Posterior vena cava (tissue), 2 donors: Measurements from ENCODE around the gene KLHL29. TPM values are rescaled to one million over a fixed set of nuclear protein-coding genes. Genes with fewer than 3 reads are reported as not detected.
A peak's percentile ranks its signal among the peaks of the same experiment; 100 is the strongest.

Experiments
- DNase-seq: peaks from one replicate; pipeline ENCODE4 v3.0.0-alpha.2; 2020; ENCODE audit warnings: low spot score
- intact Hi-C, 2 donors: fragments of 100-400 bp; cut with DNase I; formaldehyde crosslinking; loops; one replicate each; pipeline versions ENCODE4 v1.14.1 to v1.14.2; 2022 to 2023
- total RNA-seq, 2 donors: library from RNA; stranded (reverse); fragmentation: NEBNext Ultra II Directional; extraction: Animal tissue kit (Norgen Biotek cat#: 25700); gene quantifications; one replicate each; pipeline ENCODE4 v1.2.1, GENCODE V29; 2021
- donor health status: DM: yes; HTN: yes; CAD: no.
- donor health status: DM: yes; HTN: yes; CAD: no.

The KLHL29 gene
- total RNA-seq, 2 donors from 2014 or later: 9.9 to 10.6 TPM

DNA sequence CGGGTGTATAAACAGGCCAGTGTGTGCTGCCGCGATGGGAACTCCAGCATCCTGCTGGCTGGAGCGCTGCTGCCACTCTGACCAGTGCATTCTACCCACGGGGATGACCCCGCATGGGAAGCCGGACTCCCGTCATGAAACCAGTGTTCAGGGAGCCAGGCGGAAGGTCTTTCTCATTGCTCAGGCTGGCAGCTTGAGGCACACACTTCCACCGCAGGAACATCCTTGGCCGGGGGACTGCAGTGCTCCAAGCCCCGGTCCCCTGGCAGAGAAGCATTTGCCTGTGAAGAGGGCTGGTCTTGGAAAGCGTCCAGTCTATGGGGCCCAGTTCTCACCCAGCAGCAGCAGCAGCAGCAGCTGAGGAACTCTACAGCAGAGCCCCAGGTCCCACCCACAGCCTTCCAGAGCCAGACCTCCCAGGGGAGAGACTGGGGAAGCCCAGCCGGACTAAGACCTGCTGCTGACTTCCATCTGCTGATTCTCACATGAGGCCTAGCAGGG lies 235.9 kb downstream of the KLHL29 start:
- intact Hi-C loops: no loop called here
- peak; percentile 78 for DNase-seq

DNA sequence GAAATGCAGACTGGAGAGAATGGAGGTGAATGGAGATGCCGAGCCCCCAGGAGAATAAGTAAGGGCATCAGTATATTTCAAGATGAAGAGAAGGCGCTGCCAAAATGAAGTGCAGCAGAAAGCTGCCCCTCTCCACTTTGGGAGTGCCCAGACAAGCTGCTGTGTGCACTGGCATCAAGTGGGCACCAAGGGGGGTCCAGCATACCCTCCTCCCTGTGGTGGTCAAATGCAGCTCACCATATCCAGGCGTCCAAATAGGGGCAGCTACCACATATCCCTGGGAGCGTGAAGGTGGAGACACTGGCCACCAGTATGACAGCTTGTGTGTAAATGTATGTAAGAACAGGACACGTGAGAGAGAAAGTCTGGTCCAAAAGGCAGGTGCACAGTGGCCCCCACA lies 236.6 kb downstream of the KLHL29 start:
- peak; percentile 51 for DNase-seq
- intact Hi-C loops: no loop called here

DNA sequence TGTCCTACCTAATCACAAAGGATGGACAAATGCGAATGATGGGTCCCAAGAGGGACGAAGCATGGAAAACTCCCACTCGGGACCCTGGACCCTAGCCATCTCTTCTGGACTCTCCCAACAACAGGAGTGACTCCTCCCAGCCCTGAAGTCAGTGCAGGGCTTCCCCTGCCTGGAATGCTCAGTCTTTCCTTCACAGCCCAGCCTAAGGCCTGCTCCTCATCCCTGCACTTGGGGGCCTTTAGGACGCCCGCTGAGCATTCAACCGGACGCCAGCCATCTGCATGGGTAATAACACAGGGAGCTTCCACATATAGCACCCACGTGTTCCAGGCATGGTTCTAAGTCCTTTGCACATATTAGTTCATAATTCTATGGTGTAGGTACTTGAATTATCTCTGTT lies 237.5 kb downstream of the KLHL29 start:
- no peak for DNase-seq
- intact Hi-C loops: no loop called here

DNA sequence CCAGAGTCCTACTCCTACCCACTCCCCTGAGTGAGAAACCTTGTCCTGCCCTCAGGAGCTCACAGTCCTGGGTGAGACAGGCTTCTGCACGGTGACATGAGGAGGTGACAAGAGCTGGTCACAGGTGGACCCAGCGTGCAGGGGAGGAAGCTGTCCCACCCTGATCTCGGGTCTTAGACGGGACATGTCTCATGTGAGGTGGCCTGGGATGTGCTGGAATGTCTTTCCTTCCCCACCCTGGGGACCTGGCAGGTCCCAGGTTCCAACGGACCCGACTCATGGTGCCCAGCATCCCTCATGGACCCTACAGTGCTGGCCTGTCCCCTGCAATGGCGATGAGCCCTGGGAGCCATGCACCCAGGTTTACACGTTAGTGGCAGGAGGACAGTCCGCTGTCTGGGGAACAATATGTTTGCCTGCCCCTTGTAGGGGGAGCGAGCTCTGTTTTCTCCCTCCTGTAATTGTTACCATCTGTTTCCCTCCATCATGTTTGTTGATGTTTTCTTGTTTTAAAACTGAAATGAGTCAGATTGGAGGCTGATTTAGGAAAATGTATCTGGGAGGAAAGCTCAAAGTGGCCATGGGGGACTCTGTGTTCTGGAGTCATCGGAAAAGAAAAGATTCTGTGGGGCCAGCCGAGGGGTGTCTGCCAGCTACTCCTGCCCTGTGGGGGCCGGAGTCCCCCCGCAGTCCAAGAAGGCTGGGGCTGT lies 238.1 kb downstream of the KLHL29 start:
- peak; percentile 65 for DNase-seq
- intact Hi-C loops: no loop called here

DNA sequence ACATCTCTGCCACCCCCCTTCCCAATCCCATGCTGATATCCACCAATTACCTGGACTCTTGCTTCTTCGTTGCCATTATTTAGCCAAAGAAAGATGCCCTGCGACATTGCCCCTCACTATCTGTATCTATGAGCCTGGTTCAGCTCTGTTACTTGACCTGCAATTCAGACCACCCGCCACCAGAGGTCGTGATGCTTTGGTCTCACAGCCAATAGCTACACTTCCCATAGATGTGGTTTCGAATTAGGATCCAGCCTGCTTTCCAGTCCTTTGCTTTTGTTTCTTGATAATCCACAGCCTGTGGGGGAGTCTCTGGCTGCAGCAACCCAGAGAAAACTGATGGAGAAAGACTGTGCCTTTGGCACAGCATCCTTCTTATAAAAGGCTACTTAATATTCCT lies 239.4 kb downstream of the KLHL29 start:
- intact Hi-C loops: no loop called here
- peak; percentile 65 for DNase-seq

DNA sequence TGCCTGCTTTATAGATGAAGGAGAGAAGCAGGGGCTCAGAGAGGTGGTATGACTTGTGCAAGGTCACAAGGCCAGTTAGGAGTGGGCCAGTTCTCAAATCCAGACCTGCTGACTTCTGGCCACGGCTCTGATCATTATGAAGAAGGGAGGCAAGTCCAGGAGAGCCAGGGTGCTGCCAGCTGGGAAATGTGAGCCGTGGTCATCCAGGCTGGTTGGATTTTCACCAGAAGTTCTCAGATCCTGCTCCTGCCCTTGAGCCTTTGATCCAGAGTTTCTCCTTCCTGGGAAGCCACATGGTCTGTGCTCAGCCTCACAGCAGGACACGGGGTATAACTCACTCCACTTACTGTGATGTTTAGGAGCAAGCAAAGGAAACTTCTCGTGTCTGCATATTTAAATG lies 239.9 kb downstream of the KLHL29 start:
- intact Hi-C loops: no loop called here
- no peak for DNase-seq

DNA sequence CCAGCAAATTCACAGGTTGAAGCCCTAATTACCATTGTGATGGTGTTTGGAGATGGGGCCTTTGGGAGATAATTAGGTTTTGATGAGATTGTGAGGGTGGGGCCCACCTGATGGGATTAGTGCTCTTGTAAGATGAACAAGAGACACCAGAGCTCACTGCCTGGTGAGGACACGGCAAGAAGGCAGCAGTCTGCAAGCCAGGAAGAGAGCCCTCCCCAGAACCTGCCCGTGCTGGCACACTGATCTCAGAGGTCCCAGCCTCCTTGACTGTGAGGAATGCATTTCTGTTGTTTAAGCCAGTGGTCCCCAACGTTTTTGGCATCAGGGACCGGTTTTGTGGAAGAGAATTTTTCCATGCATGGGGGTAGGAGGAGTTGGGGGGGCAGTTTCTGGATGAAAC lies 240.7 kb downstream of the KLHL29 start:
- DNase-seq: no peak
- intact Hi-C loops: no loop called here

DNA sequence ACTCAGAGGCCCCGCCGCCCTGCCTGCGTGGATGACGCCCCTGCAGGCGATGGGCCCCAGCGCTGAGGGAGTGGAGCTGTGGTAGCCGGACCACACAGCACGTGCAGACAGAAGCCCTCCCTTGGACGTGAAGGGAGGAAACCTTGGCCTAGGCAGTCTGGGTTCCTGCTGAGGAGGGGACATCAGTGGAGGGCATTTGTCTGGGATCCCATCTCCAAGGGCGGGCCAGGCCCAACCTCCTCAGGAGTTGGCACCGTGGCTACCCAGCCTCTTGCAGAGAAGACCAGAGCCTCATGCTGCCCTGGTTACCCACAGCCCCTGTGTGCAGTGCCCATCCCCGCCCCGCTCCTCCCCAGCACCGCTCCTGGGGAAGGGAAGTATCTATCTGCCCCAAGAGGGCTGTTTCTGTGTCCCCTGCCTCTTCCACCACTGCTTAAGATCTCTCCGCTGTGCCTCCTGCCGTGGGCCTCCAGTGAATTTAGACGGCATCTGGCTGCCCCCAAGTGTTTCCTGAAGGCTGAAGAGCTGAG lies 241.8 kb downstream of the KLHL29 start:
- DNase-seq: peak; percentile 35
- intact Hi-C loops: no loop called here

DNA sequence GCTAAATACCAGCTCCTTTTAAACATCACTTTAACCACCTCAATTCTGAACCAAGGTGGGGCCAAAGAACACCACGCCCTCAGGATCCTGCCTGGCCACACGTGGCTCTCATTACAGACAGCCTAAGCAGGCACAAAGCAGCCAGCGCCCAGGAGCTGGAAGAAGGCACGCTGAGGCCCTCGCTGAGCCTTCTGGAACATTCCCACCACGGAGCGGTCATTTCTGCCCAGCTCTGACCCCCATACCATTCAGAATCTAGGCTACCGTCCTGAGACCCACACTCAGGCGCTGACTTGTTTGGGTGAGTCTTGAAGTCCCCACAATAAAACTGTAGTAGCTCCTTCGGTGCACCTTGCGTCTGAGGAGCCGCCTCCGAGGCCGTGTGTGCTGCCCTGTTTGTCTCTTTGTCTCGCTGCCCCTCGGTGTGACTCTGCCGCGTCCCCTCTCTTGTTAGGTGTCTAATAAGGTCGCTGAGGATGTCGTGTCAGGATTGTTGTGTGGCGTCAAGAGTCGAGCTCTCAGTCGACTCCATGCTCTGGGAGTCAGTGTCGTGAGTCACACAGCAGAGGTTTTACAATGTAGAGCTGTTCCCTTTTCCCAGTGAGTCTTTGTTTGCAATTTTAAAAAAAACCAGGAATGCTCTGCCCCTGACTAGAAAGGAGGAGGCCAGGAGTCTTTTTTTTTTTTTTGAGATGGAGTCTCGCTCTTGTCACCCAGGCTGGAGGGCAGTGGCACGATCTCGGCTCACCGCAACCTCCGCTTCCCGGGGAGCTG lies 242.4 kb downstream of the KLHL29 start:
- intact Hi-C loops: loop anchor here in 1 of 2 donors (2.0 kb wide), 1 partner anchor 47 kb away; no protein-coding TSS in a partner anchor
- DNase-seq: peak; percentile 58

DNA sequence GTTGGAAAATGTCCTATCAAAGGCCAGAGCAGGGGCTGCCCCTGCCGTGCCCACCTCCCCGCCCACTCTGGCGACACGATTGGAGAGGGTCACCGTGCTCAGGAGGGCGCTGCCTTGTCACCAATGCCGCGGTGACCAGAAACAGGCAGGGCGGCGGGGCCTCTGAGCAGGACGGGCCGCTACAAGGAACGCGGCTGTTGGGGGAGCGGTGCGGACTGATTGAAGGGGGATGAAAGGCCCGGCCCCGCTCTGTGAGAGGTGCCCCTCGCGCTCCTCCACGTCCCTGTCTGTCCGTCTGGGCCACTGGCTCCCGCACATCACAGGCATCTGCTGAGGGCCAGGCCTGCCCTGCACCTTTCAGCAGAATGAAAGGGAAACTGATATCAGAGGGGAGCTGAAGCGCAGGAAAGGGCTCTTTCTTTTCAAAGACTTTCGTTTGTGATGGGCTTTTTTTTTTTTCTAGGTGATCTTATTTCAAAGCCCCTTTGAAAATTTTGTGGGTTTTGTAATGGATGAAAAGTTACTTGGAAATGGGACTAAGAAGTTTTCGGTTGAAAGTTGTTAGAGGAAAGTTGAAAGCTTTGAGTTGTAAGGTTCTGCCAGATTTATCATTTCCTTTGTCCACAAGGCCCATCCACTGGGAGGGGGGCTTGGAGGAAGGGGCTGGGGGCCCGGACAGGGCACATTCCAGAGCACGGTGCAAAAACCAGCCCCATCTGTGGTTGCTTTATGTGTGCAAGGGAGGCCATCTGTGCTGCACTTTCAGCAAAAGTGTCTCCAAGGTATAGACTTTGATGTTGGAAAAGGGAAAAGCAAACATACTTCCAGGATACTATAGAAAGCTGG lies 244.2 kb downstream of the KLHL29 start:
- DNase-seq: peak; percentile 71
- intact Hi-C loops: loop anchor here in 1 of 2 donors (2.0 kb wide), 1 partner anchor 46 kb away; no protein-coding TSS in a partner anchor

DNA sequence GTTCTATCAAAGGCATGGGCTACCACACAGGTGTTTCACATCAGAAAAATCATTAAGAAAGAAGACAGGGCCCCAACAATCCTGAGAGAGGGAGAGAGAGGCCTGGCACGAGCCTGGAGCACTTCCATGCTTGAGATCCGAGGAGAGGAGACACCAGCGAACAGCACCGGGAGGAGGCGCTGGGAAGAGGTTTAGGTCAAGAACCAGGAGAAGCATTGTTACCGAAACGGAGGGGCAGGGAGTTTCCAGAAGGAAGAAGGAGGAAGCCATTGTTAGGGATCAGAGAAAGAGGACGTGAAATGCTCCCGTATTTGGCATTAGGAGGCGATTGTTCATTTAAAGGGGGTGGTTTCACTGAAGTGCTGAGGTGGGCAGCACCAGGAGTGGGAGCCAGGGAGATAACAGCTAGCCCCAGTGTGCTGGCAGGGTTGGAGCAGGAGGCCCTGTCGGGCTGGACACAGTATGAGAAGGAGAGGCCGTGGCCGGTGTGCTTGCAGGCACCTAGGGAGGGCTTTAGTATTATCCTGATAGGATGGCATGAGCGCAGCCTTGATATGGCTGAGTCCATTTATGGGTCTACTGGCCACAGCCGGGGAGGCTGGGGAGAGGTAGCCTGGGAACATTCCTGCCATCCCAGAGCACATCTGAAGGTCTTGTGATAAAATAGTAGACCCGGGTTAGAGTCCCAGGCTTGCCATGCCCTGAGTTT lies 244.9 kb downstream of the KLHL29 start:
- intact Hi-C loops: loop anchor here in 1 of 2 donors (2.0 kb wide), 1 partner anchor 45 kb away; no protein-coding TSS in a partner anchor
- DNase-seq: peak; percentile 64

DNA sequence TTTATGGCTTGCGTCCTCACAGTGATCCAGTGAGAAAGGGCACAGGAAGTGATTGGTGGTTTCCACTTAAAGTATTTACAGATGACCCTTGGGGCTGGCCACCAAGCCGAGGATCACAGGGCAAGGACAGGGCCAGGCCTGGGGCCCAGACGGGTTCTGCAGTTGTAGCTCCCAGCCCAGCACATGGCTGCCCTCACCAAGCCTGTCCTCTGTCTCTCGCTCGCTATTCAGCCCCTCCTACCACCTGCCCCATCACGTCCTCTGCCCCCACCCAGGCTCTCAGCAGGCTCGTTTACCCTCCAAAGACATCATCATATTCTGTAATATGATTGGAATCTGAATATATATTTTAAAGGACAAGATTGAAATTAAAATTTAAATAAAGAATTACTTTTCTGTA lies 246.0 kb downstream of the KLHL29 start:
- peak; percentile 72 for DNase-seq
- intact Hi-C loops: no loop called here

DNA sequence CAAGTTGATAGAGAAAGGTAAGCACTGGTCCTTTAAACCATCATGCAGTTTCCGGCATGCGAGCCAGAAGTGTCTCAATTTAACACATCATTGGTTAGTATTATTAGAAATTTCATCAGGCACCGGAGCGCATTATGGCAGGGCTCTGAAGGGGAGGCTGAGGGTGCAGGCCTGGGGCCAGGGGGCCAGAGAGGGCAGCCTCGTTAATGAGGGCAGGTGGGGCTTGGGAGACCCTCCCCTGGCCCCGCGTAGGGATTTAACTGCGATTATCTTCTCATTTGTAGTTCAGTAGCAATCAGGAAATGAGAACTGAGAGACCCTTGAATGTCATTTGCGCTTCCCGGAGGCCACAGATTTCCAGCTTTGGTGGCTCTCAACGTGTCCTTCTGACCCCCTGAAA lies 246.4 kb downstream of the KLHL29 start:
- peak; percentile 43 for DNase-seq
- intact Hi-C loops: no loop called here

DNA sequence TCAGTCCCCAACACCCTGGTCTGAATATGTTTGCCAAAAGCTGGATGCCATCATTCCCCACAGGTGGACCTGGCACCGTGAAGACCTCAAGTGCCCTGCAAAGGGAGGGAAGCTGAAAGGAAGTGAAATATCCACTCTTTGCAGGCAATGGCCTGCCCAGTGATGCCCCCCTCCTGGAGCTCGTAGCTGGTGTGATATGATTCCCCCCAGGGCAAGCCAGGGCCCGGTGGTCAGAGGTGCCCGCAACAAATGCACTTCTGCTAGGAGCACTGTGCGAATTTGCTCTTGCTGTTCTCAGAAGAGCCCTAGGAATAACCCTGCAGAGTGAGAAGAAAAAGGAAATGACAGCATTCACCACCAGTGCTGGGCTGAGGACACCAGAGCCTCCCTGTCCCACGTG lies 247.4 kb downstream of the KLHL29 start:
- intact Hi-C loops: no loop called here
- DNase-seq: peak; percentile 57

DNA sequence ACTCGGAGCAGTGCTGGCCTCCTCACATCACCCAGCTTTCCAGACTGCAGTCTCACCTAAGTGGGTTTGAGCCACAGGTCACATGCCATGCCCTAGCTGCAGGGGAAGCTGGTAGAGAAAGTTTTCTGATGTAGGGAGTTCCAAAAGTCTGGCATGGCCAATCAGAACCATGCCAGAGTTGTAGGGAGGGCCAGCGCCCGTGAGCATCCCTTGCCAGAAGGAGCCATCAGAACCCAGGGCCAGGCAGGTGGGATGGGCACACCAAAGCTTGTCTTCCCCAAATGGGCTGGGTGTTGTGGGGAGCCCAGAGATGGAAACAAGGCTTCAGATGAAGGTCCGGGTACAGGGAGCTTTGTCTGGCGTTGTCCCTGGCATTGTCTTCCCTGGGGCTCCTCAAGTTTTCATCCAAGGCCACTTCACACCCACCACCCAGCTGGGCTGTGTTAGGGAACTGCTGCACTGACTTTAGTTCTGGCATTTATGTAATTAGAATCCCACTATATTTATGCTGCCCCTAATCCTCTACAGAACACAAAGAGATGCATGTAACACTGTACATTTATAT lies 247.9 kb downstream of the KLHL29 start:
- DNase-seq: peak; percentile 52
- intact Hi-C loops: no loop called here

DNA sequence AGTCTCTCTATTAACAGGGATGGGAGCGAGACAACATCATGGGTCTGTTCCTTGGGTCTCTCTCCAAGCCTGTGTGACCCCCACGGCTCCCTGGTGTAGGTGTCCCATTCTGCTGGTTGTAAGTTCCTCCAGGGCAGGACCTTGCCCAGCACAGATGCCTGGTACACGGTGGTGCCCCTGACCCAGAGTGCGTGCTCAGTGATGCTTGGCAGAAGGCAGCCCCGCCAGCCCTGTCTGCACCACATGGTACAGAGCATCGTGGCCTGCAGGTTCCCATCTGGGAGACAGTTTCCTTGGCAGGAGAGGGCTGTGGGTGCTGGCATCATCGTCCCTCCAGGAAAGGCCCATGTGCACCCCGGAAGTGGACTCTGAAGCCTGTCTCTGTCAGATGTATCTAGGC lies 249.0 kb downstream of the KLHL29 start:
- intact Hi-C loops: no loop called here
- DNase-seq: no peak

DNA sequence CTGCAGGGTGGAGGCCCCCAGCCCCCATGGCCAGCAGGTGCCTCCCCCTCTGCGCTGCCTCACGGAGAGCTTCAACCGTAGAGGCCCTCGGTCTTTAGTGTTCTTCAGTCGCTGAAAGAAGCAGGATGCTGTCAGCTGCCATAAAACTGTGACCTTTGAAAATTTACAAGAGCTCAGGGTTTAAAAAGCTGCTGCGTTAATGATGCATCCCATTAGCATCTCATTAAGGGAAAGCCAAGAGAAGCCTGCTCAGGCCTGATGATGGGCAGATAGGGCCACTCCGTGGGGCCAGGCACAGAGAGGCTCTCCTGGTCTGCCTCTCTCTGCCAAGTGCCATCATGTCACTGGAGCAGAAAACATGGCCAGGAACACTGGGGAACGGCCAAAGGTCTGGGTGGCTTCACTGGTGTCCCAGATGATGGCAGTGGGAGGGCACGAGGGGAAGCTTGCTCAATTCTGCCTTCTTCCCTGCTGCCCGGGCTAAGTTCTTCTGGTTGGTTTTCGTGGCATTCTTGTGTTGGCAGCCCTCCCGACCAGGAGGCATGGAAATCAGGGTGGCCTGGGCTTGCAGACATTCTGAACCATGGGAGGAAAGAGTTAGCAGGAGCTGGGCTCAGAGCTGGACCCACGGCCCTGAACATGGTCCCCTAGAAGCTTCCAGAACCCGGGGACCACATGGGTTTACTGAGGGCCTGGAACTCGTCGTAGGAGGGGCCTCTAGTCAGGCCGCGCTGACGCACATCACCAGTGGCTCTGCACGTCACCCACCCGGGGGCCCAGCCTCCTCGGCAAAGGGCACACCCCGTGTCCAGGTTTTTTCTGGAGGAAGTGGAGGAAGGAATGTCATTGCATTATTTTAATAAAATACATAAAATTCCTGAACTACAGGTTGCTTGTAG lies 250.7 kb downstream of the KLHL29 start:
- DNase-seq: peak; percentile 20
- intact Hi-C loops: no loop called here
